Thyroid gland (tissue), 4 donors: ENCODE results near the gene ZNF516.
"Not testable (repeated sequence)": the region's sequence is repeated elsewhere in the genome, so short reads cannot be mapped to it uniquely, and the experiment has no call there.

ENCODE experiments used
- POLR2A ChIP-seq, 2 donors: fragments of 450-650 bp; IDR thresholded peaks; one replicate each; pipeline ENCODE4 v1.6.1; 2017; ENCODE audit warnings: antibody characterized with exemption in 2 of 2, mild to moderate bottlenecking in 2 of 2, moderate library complexity in 1 of 2
- TF ChIP-seq, protein P1 (sequence below), 6 experiments: fragments of 200-600 bp in 3 of 6; fragments of 450-650 bp in 3 of 6; sonication (generic) in 3 of 6; IDR thresholded peaks; one replicate each; pipeline ENCODE4 v1.5.1; 2016 to 2019; ENCODE audit warnings: antibody characterized with exemption in 6 of 6, mild to moderate bottlenecking in 2 of 6, inconsistent platforms in 1 of 6, moderate library complexity in 1 of 6

- TF ChIP-seq, protein P1, sequence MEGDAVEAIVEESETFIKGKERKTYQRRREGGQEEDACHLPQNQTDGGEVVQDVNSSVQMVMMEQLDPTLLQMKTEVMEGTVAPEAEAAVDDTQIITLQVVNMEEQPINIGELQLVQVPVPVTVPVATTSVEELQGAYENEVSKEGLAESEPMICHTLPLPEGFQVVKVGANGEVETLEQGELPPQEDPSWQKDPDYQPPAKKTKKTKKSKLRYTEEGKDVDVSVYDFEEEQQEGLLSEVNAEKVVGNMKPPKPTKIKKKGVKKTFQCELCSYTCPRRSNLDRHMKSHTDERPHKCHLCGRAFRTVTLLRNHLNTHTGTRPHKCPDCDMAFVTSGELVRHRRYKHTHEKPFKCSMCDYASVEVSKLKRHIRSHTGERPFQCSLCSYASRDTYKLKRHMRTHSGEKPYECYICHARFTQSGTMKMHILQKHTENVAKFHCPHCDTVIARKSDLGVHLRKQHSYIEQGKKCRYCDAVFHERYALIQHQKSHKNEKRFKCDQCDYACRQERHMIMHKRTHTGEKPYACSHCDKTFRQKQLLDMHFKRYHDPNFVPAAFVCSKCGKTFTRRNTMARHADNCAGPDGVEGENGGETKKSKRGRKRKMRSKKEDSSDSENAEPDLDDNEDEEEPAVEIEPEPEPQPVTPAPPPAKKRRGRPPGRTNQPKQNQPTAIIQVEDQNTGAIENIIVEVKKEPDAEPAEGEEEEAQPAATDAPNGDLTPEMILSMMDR (IDR thresholded peaks at IDR 0.05) = not testable (repeated sequence)
- TF ChIP-seq POLR2A (IDR thresholded peaks at IDR 0.05) = not testable (repeated sequence)
Observed at GRCh38 chr18:76473521-76473920, 21.5 kb downstream of the ZNF516 start.
